T-helper 2 cell (primary cell): ENCODE measurements around the gene MKNK1.

Source experiments
- DNase-seq, 5 experiments: peaks; one replicate each; pipeline versions ENCODE4 v3.0.0 to v3.0.0-alpha.2; 2012 to 2022

Gene MKNK1

DNA sequence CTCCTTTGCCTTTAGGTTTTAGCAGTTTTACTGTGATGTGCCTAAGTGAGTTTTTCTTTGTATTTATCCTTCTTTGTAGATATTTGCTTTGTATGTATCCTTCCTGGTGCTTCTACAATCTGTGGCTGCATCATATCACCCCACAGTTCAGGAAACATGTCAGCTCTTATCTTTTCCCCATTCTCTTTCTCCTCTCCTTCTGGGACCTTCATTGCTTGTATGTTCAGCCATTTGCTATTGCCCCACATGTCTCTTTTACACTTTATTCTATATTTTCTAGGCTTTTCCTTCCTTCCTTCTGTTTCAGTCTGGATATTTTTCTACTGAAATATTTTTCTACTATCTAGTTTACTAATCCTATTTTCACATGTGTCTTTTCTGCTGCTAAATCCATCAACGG, 67.5 kb downstream of the MKNK1 start:
- DNase-seq = no peak

DNA sequence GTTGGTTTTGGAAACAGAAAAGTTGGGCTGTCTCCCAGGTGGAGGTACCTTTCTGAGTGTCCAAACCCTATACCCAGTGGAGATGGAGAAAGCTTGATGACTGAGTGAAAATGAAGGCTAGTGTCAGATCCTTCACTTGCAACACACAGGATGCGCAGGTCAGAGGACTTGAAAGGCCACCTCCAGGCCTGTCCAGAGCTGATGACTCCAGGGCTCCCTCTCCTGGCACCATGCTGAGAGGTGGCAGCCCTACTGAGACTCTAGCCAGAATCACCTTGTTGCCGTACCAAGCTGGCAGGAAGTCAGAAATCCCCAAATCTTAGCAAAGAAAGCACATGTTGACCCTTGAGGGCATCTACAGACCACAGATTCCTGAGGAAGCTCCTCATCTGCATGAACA, 69.0 kb downstream of the MKNK1 start:
- DNase-seq = peak in 1 of 5 experiments; percentile 19

DNA sequence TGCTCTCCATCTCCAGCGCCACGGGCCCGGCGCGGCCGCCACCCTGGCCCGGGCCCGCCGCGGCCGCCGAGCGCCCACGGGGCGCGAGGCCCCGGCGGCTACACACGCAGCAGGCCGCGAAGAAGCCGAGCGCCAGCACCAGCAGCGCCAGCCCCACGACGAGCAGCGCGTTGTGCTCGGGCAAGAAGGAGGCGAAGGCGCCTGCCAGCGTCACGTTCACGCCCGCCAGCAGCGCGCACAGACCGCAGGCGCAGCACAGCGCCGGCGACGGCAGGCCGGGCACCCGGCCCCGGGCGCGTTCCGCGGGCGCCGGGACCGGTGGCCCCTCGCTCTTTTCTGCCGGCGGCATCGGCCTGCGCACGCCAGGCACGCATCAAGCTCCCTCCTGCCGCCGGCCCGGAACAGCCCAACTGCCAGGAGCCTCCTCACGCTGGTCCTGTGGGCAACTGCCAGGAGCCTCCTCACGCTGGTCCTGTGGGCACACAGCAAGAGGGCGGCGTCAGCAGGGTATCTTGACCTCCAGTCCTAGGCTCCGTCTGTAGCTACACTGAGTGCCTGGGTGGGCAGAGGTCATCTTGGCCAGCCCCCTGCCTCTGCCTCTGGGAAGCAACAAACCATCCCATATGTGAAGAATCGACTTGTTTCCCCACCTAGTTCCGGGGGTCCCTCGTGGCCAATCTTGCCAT, 70.7 kb downstream of the MKNK1 start:
- peak in 4 of 5 experiments; percentile 15 to 75 (median 34) for DNase-seq

DNA sequence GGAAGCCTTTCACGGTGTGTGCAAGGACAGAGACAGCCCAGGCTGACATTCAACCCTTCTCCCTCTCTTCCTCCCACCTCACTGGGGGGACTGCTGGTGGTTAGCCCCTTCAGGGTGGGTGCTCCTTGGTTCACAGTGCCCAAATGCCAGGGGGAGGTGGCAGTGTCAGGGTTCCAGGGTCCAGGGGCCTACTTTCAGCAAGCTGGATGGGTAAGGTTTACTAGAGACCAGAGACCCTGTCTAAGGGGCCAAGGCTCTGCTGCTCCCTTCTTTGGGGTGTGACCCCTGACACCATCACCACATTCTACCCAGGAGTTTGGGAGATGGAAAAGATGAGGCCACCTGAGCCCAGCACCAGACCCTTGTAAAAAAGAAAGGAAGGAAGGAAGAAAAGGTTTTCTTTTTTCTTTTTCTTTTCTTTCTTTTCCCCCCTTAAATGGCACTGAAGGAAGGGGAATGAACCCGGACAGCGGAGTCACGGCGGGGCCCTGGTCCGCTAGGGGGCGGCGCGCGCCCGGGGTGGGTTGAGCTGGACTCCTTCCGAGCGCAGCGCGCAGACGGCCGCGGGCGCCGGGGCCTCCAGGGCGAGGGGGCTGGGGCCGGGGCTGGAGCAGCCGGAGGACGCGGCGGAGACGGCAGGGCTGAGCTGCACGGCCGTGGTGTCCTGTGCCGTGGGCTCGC, 71.4 kb downstream of the MKNK1 start:
- DNase-seq = peak; percentile 36 to 73 (median 50)

DNA sequence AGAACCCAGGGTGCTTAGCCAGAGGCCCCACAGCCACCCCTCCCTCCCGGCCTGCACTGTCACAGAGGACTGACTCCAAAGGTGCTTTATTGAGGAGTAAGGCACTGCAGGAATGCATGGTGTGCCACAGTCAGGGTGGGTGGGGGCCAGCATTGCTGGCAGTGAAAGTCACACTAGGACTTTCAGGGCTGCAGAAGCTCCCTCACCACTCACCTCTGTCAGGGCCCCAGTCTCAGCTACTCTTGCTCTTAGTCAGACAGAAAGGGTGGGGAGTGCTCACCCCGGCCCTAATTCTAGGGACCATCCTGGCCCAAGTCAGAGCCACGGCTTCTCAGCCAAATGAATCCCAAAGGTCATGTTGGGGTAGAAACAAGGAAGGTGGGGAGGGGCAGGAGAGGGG, 72.0 kb downstream of the MKNK1 start:
- DNase-seq = peak in 1 of 5 experiments; percentile 20

DNA sequence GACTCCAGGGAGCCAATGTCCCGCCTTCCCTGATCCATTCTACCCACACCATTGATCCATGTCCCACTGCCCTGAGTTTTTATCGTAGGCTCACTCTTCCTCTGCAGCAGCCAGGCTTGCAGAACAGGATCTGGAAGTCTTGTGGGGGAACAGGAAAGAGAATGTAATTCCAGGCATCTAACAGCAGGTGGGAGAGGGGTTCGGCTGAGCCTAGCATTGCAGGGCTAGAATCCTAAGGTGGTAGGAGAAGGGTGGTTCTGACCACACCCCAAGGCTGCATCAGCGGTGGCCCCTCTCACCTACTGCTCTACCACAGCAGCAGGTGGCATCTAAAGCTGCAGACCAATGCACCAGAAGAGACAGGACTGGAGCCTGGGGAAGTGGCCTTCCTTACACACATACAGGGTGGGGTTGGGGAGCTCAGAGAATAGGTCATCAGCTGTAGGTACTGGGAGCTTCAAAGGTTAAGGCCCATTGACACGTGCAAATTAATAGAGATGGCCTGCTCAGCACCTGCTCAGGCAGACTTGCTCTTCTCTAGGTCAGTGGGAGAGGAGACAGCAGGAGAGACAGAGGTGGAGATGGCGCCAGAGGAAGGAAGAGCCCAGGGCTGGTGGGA, 73.2 kb downstream of the MKNK1 start:
- no peak for DNase-seq

DNA sequence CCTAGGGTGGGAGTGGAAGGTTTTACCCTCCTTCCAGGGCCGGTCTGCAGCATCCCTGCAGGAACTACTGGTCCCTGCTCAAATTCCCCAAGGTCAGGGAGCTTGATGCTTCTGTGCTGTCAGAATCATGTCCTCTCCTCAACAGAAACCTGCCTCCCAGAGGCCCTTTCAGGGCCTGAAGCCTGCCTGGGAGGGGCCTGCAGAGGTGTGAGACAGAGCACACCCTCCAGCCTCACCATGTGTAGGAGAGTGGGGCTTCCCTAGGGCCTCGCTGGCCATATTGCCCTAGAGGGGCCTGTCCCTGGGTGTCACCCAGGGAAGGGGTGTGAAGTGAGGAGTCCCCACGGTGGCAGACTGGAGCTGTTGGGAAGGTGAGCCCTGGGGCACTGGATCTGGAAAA, 73.8 kb downstream of the MKNK1 start:
- no peak for DNase-seq

DNA sequence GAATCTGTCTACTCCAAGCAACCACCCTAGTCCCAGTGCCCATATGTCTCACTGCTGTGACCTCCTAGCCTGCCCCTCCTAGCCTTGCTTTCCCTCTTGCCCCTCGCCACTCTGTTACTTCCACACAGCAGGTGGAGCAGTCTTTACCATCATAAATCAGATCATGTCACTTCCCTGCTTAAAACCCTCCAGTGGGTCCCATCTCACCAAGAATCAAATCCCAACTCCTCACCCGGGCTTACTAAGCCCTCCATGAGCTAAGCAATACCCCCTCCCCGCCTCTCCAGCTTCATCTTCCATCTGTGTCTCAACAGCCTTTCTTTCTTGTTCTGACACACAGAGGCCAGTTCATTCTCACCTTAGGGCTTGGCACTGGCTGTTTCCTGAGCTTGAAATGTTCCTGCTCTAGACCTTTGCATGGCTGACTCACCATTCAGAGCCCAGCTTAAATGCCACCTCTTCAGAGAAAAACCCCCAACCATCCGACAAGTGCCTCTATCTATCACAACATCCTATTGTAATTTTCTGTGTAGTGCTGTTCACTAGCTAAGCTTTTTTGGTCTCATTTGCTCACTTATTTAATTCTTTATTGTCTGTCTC, 74.9 kb downstream of the MKNK1 start:
- no peak for DNase-seq

DNA sequence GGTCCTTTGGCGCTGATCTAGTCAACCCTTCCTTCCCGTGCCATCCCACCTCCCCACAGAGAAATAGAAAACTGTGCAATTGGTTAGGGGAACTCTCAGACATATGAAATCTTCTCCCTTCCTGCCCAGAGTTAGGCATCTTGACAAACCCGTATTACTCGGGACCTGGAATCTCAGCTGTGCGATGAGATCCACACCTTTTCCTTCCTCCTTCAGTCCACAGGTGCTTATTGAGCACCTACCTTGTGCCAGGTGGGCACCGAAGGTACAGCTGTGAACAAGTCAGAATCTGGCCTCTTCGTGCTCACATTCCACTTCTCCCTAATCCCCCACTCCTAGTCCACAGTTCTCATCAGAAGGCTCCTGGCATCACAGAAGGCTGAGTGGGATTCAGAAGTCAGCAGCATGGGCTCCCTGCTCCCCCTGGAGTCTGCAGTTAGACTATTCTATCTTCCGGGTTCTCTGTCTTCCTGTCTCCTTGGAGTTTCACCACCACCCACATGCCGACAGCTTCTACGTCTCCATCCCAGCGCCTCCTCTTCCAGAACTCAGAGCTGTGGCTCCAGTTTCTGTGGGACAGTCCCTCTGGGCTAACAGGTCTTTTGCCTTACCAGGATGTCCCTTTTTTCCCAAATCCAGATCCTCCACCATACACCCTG, 75.6 kb downstream of the MKNK1 start:
- no peak for DNase-seq

DNA sequence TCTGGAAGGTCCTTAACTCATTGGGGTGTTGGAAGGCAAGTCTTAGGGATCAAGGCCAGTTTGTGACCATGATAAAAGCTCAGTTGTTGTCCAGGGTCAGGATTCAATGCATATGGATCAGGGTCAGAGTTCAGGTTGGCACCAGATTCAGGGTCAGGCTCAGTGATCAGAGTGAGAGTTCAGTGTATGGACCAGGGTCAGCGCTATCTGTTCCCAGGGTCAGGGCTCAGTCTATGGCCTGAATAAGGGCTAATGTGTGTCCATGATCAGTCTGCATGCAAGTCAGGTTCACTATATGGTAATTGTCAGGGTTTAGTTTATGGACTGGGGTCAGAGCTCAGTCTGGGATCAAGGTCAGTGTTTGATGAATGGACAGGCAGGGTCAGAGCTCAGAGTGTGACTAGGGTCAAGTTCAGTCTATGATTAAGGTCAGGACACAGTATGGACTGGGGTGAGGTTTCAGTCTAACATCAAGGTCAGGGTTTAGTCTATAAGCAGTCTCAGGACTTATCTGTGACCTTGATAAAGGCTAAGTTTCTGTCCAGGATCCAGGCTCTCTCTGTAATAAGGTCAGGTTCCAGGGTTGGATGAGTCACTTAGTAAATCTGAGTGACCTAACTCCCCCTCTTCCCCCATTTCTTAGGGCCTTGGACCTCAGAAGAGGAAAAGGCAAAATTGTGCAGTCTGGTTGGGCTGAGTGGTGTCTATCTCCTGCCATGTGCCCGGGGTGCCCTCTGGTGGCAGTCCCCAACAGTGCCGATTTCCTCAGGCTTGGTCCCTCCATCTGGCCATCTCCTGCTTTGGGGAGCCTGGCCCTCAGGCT, 76.4 kb downstream of the MKNK1 start:
- DNase-seq = peak; percentile 30 to 65 (median 56)

DNA sequence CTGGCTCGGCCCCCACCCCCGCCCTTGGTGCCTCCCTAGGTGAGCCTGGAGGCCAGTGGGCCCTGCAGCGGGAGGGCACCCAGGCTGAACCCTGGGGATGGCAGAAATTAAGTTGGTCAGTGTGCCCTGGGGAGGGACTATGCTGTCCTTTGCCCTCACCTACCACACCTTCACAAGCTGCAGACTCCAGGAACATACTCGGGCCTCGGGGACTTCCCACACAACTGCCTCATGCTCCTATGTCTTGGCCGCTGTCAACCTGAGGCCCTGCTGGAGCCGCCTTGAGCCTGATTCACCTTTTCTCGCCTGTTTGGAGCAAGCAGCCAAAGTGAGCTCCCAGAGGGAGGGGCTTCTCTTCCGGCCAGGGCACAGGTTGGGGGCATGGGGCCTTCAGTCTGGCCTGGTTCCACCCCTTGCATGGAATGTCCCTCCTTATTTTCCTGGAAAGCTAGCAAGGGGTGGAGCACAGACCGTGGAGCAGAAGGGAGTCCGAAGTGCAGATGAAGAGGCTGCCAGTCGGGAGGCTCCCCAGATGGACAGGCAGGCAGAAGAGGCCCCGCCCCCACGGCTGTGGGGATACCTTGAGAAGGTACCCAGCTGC, 77.3 kb downstream of the MKNK1 start:
- DNase-seq = no peak

DNA sequence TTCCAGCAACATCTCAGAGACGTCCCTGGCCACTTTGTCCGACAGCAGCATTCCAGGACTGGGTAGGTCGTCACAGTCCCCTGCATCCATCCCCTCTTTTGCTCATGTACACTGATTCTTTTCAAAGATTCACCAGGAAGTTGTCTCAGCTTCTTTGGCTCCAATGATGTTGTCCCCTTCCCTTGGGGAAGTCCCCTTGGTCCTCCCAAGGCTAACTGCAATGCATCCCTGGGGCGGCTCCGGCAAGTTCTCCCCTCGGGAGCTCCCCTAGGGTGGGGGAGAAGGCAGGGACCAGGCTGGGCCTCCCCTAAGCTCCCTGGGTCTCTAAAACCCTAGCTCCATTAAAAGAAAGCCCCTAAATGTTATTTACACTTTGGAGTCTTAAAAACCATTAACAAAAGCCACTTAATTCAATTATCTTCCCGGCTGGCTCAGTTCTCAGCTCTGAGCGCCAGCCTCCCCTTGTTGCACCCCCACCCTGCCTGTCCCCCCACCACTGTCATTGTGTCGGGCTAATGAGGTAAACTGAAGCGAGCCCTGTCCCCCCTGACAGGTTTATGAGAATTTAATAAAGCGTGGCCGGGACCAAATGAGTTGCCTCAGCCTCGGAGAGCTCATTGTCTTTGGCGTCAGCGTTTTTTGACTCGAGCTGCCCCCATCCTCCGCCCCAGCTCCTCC, 77.9 kb downstream of the MKNK1 start:
- DNase-seq = no peak

DNA sequence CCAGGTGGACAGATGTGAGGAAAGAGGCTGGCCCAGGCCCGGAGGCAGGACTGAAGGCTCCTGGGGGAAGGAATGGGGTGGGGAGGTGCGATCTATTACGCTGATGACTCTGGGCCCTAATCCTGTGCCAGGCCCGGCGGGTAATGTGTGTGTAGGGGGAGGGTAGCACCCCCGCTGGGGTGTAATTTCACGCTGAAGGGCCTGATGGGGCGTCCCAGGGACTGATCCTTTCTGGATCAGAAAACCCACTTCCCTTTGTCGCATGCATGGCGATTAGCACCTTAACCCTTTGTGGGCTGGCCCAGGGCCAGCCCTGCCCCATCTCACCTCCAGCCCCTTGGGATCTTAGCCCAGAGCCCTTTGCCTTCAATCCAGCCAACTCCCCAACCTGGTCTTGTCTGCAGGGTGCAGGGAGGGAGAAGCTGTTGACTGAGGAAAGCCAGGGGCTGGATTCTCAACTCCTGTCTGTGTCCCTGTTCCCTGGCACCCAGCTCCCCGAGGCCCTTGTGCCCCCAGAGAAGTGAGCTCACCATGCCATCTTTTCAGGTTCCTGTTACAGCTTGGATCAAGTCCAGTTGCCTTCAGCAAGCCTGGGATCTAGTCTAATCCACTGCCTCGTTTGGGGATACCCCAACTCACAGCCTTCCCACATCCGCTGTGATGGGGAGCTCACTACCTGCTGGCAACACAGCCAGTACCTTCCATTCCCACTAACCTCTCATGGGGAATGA, 78.7 kb downstream of the MKNK1 start:
- no peak for DNase-seq

DNA sequence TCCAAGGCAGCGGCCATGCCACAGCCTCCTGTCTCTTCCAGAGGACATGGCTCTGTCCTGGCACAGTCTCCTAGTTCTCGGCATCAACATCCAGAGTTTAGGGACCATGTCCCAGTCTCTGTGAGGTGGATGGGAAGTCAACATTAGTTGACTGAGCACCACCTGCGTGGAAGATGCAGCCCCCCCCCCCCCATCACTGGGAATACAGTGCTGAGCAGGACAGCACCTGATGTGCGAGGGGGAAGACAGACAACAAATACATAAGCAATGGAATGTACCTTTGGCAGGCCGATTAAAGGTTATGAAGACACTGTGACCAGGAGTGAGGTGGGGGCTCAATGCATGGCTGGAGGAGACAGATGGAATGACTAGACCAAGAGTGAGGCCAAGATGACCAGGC, 79.2 kb downstream of the MKNK1 start:
- no peak for DNase-seq

DNA sequence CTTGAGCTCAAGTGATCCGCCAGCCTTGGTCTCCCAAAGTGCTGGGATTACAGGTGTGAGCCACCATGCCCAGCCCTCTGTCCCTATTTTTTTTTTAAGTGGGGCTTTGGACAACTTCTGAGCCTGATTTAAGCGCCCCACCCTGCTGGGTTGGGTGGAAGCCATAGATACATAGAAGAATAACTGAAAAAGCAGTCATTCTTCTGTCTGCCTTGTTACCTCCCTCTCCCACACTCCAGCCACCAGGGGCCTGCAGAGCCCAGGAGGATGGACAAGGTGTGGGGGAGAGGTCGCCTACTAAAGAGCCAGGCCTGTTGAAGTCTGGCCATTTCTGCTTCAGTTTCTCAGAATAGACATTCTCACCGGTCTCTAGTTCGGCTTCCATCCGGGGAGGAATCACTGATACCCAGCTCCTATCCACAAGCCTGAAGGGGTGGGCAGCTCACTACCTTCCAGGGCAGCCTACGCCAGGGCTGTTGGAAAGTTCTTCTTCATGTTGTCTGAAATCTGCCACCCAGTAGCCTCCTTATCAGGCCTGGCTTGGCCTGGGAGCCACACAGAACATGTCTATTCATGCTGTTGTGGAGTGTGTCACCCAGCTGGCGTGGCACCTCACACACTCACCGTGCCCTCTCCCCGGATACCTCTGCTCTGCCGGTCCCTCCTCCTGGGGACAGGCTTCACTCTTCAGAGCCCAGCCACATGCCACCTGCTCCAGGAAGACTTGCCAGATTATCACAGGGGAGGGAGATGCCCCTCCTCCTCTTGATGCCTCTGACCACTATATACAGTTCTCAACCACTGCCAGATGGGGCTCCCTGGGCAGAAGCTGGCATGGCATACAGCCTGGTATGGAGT, 80.3 kb downstream of the MKNK1 start:
- no peak for DNase-seq

DNA sequence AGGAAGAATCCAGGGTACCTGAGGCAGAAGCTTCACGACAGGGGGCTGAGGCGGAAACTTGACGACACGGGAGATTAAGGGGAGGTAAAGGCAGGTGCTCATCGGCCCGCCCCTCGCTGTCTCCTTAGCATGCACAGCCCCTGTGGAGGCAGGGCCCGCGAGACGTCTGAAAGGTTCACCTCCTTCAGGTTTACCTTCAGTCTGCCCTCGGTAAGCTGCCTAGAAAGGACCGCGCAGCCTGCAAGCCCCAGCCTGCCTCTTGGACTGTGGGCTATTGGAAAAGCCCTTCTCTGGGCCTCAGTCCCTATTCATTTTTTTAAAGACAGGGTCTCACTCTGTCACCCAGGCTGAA, 81.1 kb downstream of the MKNK1 start:
- DNase-seq = no peak

DNA sequence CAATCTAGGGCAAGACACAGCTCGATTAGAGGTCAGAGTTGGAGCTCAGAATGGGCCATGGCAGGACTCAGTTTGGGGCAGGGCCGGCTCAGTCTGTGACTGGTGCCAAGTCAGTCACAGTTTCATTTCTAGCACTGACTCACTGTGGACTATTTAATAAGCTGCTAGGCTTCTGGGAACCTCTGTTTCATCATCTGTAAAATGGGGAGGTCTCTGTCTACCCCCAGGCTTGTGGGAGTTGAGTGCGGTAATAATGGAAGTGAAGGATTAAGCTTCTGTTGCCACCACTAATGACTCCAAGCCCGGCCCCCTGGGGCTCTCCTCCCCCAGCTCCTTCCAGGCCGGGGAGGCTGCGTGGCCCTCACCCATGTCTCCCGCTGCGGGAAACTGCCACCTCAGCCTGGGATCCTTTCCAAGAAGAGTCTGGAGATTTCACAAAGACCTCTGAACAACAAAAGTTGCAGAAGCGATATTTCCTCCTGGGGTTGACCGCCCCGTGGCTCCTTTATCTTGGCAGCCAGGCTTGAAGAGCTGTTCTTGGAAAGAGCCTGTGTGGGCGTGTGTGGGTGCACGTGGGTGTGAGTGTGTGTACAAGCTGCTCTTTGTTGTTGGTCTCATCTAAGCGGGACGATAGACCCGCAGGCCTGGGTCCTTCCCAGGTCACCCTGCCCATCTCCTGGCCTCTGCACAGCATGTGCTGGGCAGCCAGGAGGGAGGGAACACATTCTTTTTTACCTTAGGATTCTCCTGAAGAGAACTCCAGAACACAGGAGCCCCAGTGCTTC, 81.7 kb downstream of the MKNK1 start:
- DNase-seq = peak in 2 of 5 experiments; percentile 7 to 14

DNA sequence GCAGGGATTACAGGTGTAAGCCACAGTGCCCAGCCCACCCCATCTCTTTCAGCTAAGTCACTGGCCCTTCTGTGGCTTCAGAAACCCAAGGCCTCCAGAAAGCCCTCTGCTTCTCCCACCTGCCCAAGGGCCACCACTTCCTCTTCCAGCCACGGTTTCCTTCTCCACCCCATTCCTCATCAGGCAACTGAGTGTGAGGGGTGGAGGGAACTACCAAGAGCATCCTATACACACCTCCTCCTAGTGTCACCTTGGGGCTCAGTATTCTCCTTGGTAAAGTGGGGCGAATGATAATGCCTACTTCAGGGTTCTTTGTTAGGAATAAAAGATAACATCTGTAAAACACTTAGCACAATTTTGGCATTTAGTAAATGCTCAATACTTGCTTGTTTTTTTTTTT, 82.7 kb downstream of the MKNK1 start:
- DNase-seq = no peak
